Activated CD8-positive, alpha-beta memory T cell treated with anti-CD3 and anti-CD28 coated beads, Interleukin-2, amount 50 U/mL, for 24 hours (primary cell): ENCODE measurements around the gene LRP1-AS.

Source experiments
- DNase-seq: peaks from one replicate; pipeline ENCODE4 v3.0.0-alpha.2; 2020; ENCODE audit errors: extremely low read depth

Gene LRP1-AS

DNA sequence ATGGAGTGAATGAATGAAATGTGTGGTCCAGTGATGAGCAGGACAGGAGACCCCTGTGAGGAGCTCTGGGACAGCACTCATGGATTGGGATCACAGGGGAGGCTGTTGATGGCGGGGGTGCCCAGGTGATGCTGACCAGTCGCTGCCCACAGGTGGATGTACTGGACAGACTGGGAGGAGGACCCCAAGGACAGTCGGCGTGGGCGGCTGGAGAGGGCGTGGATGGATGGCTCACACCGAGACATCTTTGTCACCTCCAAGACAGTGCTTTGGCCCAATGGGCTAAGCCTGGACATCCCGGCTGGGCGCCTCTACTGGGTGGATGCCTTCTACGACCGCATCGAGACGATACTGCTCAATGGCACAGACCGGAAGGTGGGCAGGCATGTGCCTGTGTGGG, 13.3 kb upstream of the LRP1-AS start:
- DNase-seq = no peak

GRCh38 chr12:57160040-57160439, 12.6 kb upstream of the LRP1-AS start:
- DNase-seq = no peak

- no peak for DNase-seq
Observed at GRCh38 chr12:57159311-57159710, 11.9 kb upstream of the LRP1-AS start.

DNA sequence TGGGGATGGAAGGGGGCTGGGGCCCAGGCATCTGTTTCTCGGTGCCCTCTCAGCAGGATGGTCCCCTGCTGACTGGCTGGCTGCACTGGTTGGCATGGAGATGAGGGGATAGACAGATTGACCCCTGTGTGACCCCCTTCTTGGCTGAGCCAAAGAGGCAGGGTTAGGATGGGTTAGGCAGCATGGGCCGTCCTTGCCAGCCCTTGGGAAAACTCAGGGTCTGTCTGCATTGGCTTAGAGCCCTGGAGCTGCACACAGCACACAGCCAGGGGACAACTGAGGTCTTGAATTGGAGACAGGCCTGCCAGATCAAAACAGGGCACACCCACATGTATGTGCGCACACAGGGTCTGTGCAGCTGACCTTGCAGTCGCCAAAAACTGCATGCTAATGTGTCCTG, 11.2 kb upstream of the LRP1-AS start:
- DNase-seq = no peak

GRCh38 chr12:57158186-57158585, 10.8 kb upstream of the LRP1-AS start:
- DNase-seq = no peak

GRCh38 chr12:57157588-57158173, 10.3 kb upstream of the LRP1-AS start:
- no peak for DNase-seq

- DNase-seq = no peak
Observed at GRCh38 chr12:57156701-57157403, 9.4 kb upstream of the LRP1-AS start.

DNA sequence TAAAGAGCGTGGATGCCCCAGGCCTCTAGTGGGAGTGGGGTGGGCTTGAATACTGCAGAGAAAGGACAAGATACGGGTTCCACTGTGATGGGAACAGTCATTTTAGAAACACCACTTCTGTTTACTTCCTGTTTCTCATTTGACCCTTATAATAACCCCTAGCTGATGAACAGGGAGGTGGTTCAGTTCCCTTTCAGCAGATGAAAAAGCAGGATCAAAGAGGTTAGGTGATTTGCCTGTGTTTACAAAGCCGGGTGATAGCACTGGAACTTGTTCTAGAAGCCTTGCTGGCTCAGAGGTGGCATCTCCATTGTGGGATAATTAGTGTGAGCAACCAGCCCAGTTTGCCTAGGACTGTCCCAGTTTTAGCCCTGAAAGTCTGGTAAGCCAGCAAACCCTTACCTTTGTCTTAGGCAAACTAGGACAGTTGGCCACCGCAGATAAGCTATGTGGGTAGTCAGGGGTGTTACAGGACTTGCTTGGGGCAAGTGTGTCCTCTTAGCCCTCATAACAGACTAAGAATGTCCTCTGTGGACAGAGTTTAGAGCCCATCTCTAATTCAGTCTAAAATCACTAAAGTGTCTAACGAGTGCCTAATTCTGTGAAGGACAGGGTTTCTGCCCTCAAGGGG, 7.5 kb upstream of the LRP1-AS start:
- no peak for DNase-seq

DNA sequence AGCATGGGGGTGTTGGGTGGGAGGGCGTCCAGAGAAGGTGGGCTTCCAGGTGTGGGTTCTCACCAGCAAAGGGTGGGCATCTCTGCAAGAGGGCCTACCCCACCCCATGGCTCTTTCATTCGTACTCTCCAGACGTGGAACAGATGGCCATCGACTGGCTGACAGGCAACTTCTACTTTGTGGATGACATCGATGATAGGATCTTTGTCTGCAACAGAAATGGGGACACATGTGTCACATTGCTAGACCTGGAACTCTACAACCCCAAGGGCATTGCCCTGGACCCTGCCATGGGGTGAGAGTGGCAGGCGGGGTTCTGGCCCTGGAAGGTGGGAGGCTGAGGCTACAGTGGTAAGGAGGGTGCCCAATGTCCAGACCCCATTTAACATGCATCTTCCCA, 6.7 kb upstream of the LRP1-AS start:
- no peak for DNase-seq

DNA sequence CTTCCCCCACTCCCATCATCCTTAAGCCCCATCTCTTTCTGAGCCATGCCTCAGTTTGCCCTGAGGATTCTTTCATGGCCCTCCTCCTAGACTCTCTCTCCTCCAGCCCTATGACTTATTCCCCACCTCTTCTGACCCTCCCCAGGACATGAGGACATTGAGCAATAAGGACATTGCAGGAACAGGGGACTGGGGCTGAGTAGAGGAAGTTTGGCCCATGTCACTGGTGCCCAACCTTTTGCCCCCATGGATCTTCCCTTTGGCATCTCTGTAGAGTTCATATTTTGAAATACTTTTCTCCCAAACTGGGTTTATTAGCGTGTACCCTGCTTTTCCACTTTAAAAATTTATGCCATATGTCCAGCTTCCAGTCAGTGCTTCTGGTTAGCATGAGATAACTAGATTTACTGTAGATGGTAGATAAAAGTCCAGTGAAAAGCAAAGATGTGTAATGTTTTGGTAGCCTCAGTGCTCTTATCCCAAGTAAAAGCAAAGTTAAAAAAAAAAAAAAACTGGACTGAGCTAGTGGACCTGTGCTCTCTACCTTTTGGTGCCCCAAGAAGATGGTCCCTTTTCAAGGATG, 6.1 kb upstream of the LRP1-AS start:
- DNase-seq = no peak

DNA sequence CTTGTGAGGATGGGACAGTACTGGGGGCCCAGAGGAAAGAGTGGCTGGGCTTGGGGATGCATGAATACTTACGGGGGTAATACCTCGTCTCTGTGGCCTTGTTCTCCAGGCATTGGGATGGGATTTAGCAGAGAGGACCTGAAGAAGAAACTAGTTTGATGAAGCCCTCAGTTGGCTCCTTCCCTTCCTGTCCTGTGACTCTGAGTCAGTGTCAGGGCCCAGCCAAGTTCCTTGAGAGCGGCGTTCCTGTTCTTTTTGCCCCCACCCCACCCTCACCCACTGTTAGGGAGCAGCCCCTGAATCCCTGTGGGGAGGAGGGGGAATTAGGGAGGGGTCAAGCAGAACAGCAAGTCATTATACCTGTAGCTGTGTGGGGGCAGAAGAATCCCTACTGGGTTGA, 5.2 kb upstream of the LRP1-AS start:
- DNase-seq = no peak

DNA sequence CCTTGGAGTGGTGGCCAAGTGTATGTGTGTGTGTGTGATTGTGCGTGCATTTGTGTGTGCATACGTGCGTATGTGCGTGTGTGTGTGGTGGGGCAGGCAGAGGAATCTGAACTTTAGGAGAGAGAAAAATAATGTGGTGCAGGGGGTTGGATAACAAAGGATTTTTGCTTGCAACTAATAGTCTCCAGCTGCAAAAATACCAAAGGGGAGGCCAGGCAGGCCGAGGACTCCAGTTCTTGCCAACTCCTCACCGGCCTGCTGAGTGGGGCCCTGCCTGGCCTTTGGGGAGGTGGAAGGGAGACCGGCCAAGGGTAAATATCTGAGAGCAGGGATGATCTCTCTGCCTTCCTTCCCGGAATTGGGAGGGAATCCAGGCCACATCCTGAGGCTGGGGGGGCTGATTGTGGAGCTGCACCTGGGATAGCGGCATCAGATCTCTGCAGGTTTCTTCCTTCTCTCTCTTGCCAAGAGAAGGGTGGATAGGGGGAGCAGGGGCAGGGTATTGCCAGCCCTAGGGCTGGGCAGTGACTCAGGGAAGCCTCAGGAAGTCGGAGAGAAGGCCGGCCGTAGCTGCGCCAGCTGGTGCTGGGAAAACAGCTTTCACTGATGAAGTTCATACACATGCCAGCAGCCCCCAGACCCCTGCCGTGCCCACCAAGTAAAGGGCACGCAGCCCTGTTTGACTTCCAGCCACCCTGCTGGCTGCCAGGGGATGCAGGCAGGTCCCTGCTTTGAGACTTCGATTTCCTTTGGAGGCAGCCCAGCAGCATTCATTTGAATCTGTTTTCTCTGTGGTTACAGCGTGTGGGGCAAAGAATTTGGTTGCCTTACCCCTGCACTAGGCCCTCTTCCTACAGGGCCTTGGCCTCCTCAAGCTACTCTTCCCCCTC, 4.6 kb upstream of the LRP1-AS start:
- no peak for DNase-seq

GRCh38 chr12:57150400-57151000, 3.1 kb upstream of the LRP1-AS start:
- DNase-seq = no peak

DNA sequence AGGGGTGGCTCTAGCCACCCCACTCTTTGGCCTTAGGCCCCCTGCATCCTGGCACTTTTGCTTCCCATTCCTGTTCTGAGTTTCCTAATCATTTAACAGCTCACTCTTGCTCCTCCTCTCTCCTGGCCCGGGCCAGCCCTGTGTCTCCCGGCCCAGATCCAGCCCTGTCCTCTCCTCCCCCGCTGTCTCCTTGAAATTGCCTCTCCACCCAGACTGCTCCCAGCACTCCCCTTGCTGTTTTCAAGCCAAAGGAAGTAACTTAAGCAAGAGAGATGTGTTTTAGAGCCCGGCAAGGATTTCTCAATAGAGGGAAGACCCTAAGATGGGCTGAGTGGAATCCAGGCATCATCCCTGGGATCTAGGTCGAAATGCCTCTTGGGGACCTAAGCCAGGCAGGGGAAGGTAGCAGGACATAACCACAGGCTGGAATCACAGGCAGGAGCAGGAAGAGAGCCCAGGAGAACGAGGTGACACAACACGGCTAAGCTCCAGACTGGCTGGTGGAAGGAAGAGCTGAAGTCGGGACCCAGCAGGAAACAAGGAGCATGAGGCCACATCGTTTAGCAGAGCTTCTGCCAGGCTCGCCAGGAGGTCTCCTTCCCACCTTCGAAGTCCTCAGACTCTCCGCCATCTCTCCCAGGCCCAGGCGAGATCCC, 2.0 kb upstream of the LRP1-AS start:
- DNase-seq = no peak

- DNase-seq = no peak
Observed at GRCh38 chr12:57148469-57149244, 1.2 kb upstream of the LRP1-AS start.

- no peak for DNase-seq
Observed at GRCh38 chr12:57146092-57146491, 1.3 kb downstream of the LRP1-AS start.

DNA sequence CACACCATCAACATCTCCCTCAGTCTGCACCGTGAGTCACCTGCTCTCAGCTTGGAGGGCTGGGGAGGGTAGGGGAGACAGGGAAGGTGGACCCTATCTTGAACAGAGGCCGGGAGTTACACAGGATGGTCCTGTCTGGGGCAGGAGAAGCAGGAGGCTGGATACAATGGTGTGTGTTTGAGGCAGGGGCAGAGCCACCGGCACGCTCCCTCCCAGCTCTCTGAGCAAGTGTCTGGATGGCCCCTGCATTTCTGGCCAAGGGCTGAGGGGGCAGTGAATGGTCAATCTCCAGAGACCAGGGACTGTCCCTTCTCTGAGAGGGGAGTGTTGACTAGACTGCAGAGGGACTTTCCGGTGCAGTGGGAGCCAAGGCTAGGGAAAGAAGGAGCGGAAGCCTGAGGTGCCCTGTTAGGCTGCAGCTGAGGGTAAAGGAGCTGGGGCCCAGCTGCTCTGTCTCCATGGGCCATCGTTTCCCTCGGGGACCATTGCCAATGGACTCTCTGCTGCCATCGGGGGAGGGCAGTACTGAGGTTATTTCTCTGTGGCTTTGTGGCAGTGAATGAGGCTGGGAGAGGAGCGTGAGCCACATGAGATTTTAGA, 1.9 kb downstream of the LRP1-AS start:
- no peak for DNase-seq

- DNase-seq = no peak
Observed at GRCh38 chr12:57143454-57143853, 4.0 kb downstream of the LRP1-AS start.

GRCh38 chr12:57142727-57143126, 4.7 kb downstream of the LRP1-AS start:
- no peak for DNase-seq

DNA sequence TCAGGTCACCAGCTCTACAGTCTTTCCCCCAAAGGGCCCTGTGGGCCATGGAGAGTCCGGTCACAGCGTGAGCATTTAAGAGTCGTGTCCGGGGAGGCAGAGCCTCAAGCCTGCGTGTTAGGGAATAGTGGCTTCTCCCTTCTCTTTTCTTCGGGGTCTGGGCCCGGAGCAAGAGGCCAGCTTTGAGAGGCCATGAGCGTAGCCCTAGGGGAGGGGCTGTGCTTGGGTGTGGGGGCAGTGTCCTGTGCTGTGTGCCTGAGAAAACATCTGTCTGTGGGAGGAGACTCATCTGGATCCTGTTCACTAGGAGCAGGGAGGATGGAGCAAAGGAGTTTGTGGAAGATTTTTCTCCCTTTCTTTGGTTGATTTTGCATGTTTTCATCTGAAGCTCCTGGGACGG, 5.3 kb downstream of the LRP1-AS start:
- no peak for DNase-seq
